ENCODE data around the gene BBS2.

DNA sequence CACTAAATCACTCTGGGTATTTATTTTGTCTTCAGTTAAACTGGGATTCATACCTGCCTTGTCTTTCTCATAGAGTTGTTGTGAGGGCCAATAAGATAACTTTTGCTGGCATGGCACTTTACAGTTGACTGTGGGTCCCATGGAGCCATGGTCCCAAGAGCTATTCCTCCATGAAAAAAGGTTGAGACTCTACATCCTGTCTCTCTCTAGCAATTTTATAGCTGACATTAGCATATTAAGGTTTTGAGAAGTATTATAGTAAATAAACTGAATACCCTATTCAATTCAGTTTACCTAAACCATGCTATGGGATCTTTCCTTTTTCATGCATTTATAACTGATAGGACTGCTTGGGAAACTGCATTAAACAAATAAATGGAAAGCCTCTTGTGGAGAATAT lies 51.0 kb downstream of the BBS2 start:
- TF ChIP-seq YY1 (IDR thresholded peaks at IDR 0.05; ENCODE audit: insufficient read depth, insufficient read length), result no peak
- no peak for TF ChIP-seq SUZ12 (IDR thresholded peaks at IDR 0.05; ENCODE audit: extremely low read depth, insufficient read depth, insufficient read length)
